OCI-LY1 (cell line): ENCODE results near the gene GFI1.
"Not testable (repeated sequence)": the region's sequence is repeated elsewhere in the genome, so short reads cannot be mapped to it uniquely, and the experiment has no call there.

ENCODE experiments used
- H2AFZ ChIP-seq: fragments of 200-600 bp; sonication (generic), shearing (Covaris generic); 2 replicates; pipeline ENCODE4 v1.6.0; 2014; ENCODE audit warnings: antibody characterized with exemption, mild to moderate bottlenecking, low read length
- H3F3A ChIP-seq: fragments of 200-600 bp; sonication (generic), shearing (Covaris generic); 2 replicates; pipeline ENCODE4 v1.6.0; 2014; ENCODE audit warnings: mild to moderate bottlenecking, antibody characterized with exemption, low read length, moderate library complexity; ENCODE audit not compliant: insufficient read depth
- H3K27ac ChIP-seq: fragments of 200-600 bp; sonication (generic); 2 replicates; pipeline ENCODE4 v1.5.1; 2014; ENCODE audit warnings: low read length, mixed run types, mild to moderate bottlenecking, low read depth; ENCODE audit not compliant: poor library complexity, severe bottlenecking
- H3K27me3 ChIP-seq: fragments of 200-600 bp; sonication (generic); 2 replicates; pipeline ENCODE4 v1.6.0; 2014; ENCODE audit warnings: antibody characterized with exemption, mild to moderate bottlenecking, low read length, moderate library complexity; ENCODE audit not compliant: insufficient read depth
- H3K36me3 ChIP-seq: fragments of 200-600 bp; sonication (generic); 2 replicates; pipeline ENCODE4 v1.6.1; 2014; ENCODE audit warnings: mild to moderate bottlenecking, antibody characterized with exemption, low read length, moderate library complexity, mixed read lengths; ENCODE audit not compliant: insufficient read depth
- H3K4me1 ChIP-seq: fragments of 200-600 bp; sonication (generic); 2 replicates; pipeline ENCODE4 v1.5.1; 2014; ENCODE audit warnings: mild to moderate bottlenecking, low read length, moderate library complexity; ENCODE audit not compliant: insufficient read depth, severe bottlenecking
- H3K4me2 ChIP-seq: fragments of 200-600 bp; sonication (generic), shearing (Covaris generic); 2 replicates; pipeline ENCODE4 v1.6.1; 2014; ENCODE audit warnings: low read length
- H3K4me3 ChIP-seq: fragments of 200-600 bp; sonication (generic); 2 replicates; pipeline ENCODE4 v1.5.1; 2014; ENCODE audit warnings: low read length, low read depth, mild to moderate bottlenecking, mixed read lengths; ENCODE audit not compliant: poor library complexity, severe bottlenecking
- H3K79me2 ChIP-seq: fragments of 200-600 bp; shearing (Covaris generic); 2 replicates; pipeline ENCODE4 v1.6.1; 2016; ENCODE audit warnings: mixed run types, low read length, mixed read lengths; ENCODE audit not compliant: insufficient read depth
- H3K9ac ChIP-seq: fragments of 200-600 bp; sonication (generic), shearing (Covaris generic); 2 replicates; pipeline ENCODE4 v1.6.1; 2014; ENCODE audit warnings: mild to moderate bottlenecking, low read length, mixed read lengths
- H3K9me2 ChIP-seq: fragments of 200-600 bp; sonication (generic), shearing (Covaris generic); 2 replicates; pipeline ENCODE4 v1.6.1; 2014; ENCODE audit warnings: low read depth, mild to moderate bottlenecking, low read length, mixed read lengths
- H3K9me3 ChIP-seq: fragments of 200-600 bp; shearing (Covaris generic); 2 replicates; pipeline ENCODE4 v1.6.1; 2014; ENCODE audit warnings: low read length, mixed read lengths
- H4K20me1 ChIP-seq: fragments of 200-600 bp; sonication (generic), shearing (Covaris generic); 2 replicates; pipeline ENCODE4 v1.6.0; 2016; ENCODE audit warnings: mild to moderate bottlenecking, low read length; ENCODE audit not compliant: insufficient read depth
- CTCF ChIP-seq: fragments of 200-600 bp; sonication (generic), shearing (Covaris generic); IDR thresholded peaks from 2 replicates; pipeline ENCODE4 v1.5.1; 2017; ENCODE audit warnings: mild to moderate bottlenecking, antibody characterized with exemption, low read length, moderate library complexity, mixed read lengths
- EZH2 ChIP-seq: fragments of 200-600 bp; sonication (generic), shearing (Covaris generic); IDR thresholded peaks from 2 replicates; pipeline ENCODE4 v1.8.0; 2017; ENCODE audit warnings: borderline replicate concordance, mixed run types, mild to moderate bottlenecking, antibody characterized with exemption, low read length, moderate library complexity, mixed read lengths

The GFI1 gene

GRCh38 chr1:92439291-92439690, 47.4 kb downstream of the GFI1 start:
- Histone ChIP-seq H2AFZ (no peak overlapping the region), H4K20me1 (no peaks in the 10 kb centered on the region), H3K27ac (no peak overlapping the region), H3K79me2 (no peaks in the 10 kb centered on the region), H3K4me3 (no peak overlapping the region), H3K36me3 (no peaks in the 10 kb centered on the region), H3K9me3 (no peaks in the 10 kb centered on the region), H3K27me3 (no peaks in the 10 kb centered on the region), H3K4me1 (no peaks in the 10 kb centered on the region), H3K9me2 (no peaks in the 10 kb centered on the region), H3K4me2 (no peak overlapping the region), H3F3A (no peaks in the 10 kb centered on the region), H3K9ac (no peak overlapping the region)
- TF ChIP-seq EZH2 (no peak), CTCF (no peak)

GRCh38 chr1:92434572-92434971, 52.2 kb downstream of the GFI1 start:
- H3K27me3 ChIP-seq, H3K9me3 ChIP-seq, H3K4me1 ChIP-seq, H3K4me3 ChIP-seq, H3K9me2 ChIP-seq, H2AFZ ChIP-seq, H3K36me3 ChIP-seq, H3K27ac ChIP-seq, H3F3A ChIP-seq, H3K4me2 ChIP-seq, H3K9ac ChIP-seq, H4K20me1 ChIP-seq, H3K79me2 ChIP-seq: not testable (repeated sequence)

- Histone ChIP-seq H3K79me2 (no peaks in the 10 kb centered on the region), H3K4me3 (no peak overlapping the region), H3K9me2 (no peaks in the 10 kb centered on the region; the same call in 1 of the 2 replicates), H3F3A (no peaks in the 10 kb centered on the region), H3K9me3 (no peaks in the 10 kb centered on the region), H3K4me1 (no peaks in the 10 kb centered on the region), H3K9ac (no peak overlapping the region), H2AFZ (no peak overlapping the region), H3K36me3 (no peaks in the 10 kb centered on the region), H3K4me2 (no peak overlapping the region), H3K27me3 (no peaks in the 10 kb centered on the region), H3K27ac (no peak overlapping the region), H4K20me1 (no peaks in the 10 kb centered on the region)
- TF ChIP-seq CTCF (no peak), EZH2 (no peak)
These were observed 56.7 kb downstream of the GFI1 start for GRCh38 chr1:92430030-92430429.

- TF ChIP-seq CTCF (no peak), EZH2 (no peak)
- H3K9me3 ChIP-seq, result no peaks in the 10 kb centered on the region
- H3K4me1 ChIP-seq, result no peaks in the 10 kb centered on the region
- H3K36me3 ChIP-seq, result no peaks in the 10 kb centered on the region
- no peak overlapping the region for H3K4me3 ChIP-seq
- H4K20me1 ChIP-seq, result no peaks in the 10 kb centered on the region
- no peaks in the 10 kb centered on the region for H3K27me3 ChIP-seq
- H3K9me2 ChIP-seq, result no peaks in the 10 kb centered on the region; the same call in 1 of the 2 replicates
- no peak overlapping the region for H3K27ac ChIP-seq
- no peak overlapping the region for H3K4me2 ChIP-seq
- no peaks in the 10 kb centered on the region for H3K79me2 ChIP-seq
- H3K9ac ChIP-seq, result no peak overlapping the region
- no peak overlapping the region for H2AFZ ChIP-seq
- no peaks in the 10 kb centered on the region for H3F3A ChIP-seq
These were observed 61.1 kb downstream of the GFI1 start for GRCh38 chr1:92425617-92426016.
